PC-9 (cell line): ENCODE results near the gene GON4L. TPM values are rescaled to one million over a fixed set of nuclear protein-coding genes. Genes with fewer than 3 reads are reported as not detected.
"Not testable (repeated sequence)": the region's sequence is repeated elsewhere in the genome, so short reads cannot be mapped to it uniquely, and the experiment has no call there.

Experiments used
- BruUV-seq: library from RNA; stranded (reverse); fragments of 400-500 nt; replicated peaks from 2 replicates; lab custom pipeline; 2021; lab: Mats Ljungman, UMichigan
- CTCF ChIA-PET: fragments of 300-600 bp; sonication (Branson Sonifier 250); formaldehyde crosslinking; loops from one replicate; lab custom pipeline; 2022; ENCODE audit warnings: antibody characterized with exemption; lab: Charles Lee
- POLR2A ChIA-PET: fragments of 300-600 bp; sonication (Branson Sonifier 250); formaldehyde crosslinking; loops from one replicate; lab custom pipeline; 2022; ENCODE audit warnings: antibody characterized with exemption; ENCODE audit not compliant: unreplicated experiment; lab: Charles Lee
- DNase-seq, 2 experiments: peaks; one replicate each; pipeline versions ENCODE4 v3.0.0 to v3.0.0-alpha.2; 2015 to 2022; ENCODE audit warnings: mixed read lengths in 1 of 2
- H2AFZ ChIP-seq: fragments of 200-600 bp; sonication (generic); 2 replicates; pipeline ENCODE4 v1.8.1; 2017; ENCODE audit warnings: antibody characterized with exemption
- H3F3A ChIP-seq: fragments of 200-600 bp; sonication (generic); 2 replicates; pipeline ENCODE4 v1.8.1; 2017; ENCODE audit warnings: antibody characterized with exemption, mild to moderate bottlenecking, low read depth; ENCODE audit not compliant: insufficient read depth
- H3K27ac ChIP-seq: fragments of 200-600 bp; sonication (generic); 2 replicates; pipeline ENCODE4 v1.6.1; 2016; ENCODE audit warnings: mixed run types
- H3K27me3 ChIP-seq: fragments of 200-600 bp; sonication (generic); 2 replicates; pipeline ENCODE4 v1.6.1; 2016; ENCODE audit warnings: low read depth, mixed run types; ENCODE audit not compliant: insufficient read depth
- H3K36me3 ChIP-seq: fragments of 200-600 bp; sonication (generic); 2 replicates; pipeline ENCODE4 v1.6.1; 2016; ENCODE audit warnings: low read depth, mixed run types
- H3K4me1 ChIP-seq: fragments of 200-600 bp; sonication (generic); replicated peaks from 2 replicates; pipeline ENCODE4 v1.6.1; 2016; ENCODE audit warnings: mixed run types; ENCODE audit not compliant: insufficient read depth
- H3K4me2 ChIP-seq: fragments of 200-600 bp; sonication (generic); 2 replicates; pipeline ENCODE4 v1.6.1; 2017; ENCODE audit warnings: mixed run types
- H3K4me3 ChIP-seq: fragments of 200-600 bp; sonication (generic); 2 replicates; pipeline ENCODE4 v1.6.1; 2016; ENCODE audit warnings: mixed run types
- H3K79me2 ChIP-seq: fragments of 200-600 bp; sonication (generic); 2 replicates; pipeline ENCODE4 v1.6.1; 2017; ENCODE audit warnings: low read depth, mixed run types
- H3K9me2 ChIP-seq: fragments of 200-600 bp; sonication (generic); 2 replicates; pipeline ENCODE4 v1.8.1; 2017; ENCODE audit warnings: mild to moderate bottlenecking; ENCODE audit not compliant: insufficient read depth
- H3K9me3 ChIP-seq: fragments of 200-600 bp; sonication (generic); 2 replicates; pipeline ENCODE4 v1.8.1; 2016; ENCODE audit warnings: low read depth; ENCODE audit not compliant: insufficient read depth
- H4K20me1 ChIP-seq: fragments of 200-600 bp; sonication (generic); 2 replicates; pipeline ENCODE4 v1.8.1; 2017; ENCODE audit not compliant: insufficient read depth
- CTCF ChIP-seq: fragments of 200-600 bp; sonication (generic); conservative IDR thresholded peaks from 2 replicates; pipeline ENCODE4 v1.6.1; 2017; ENCODE audit warnings: mixed run types, antibody characterized with exemption, mild to moderate bottlenecking, moderate library complexity
- EZH2 ChIP-seq: fragments of 200-600 bp; sonication (generic); IDR thresholded peaks from 2 replicates; pipeline ENCODE4 v1.8.0; 2017; ENCODE audit warnings: antibody characterized with exemption, low read depth
- intact Hi-C: fragments of 100-400 bp; cut with micrococcal nuclease; formaldehyde crosslinking; loops from one replicate; pipeline ENCODE4 v1.10.0; 2022; ENCODE audit not compliant: unreplicated experiment
- total RNA-seq: library from RNA; stranded (reverse); gene quantifications from 2 replicates; pipeline ENCODE4 v1.2.3, GENCODE V29; 2021

Gene GON4L
- total RNA-seq, 1 experiment from 2014 or later, result 45.8 TPM

DNA sequence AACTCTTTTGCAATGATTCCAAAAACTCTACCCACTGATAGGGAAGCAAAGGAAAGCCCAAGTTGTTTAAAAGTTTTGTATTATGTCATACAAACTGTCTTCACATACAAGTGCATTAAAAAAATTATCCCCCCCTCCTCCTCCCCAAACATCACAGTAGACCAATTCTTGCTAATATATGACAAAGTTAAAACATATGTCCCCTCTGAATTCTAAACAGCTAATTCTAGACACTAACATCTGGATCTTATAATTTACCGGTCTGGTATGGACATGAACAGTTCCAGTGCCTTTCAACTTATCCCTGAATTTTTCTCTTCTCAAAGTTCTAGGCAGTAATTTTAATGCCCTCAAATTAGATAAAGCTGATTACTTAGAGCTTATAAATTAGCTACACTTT, 40.7 kb upstream of the GON4L start:
- Histone ChIP-seq H3K4me3 (no peak overlapping the region), H2AFZ (no peak overlapping the region), H4K20me1 (peaks cover 5% of the 10 kb centered on the region; the same call in 1 of the 2 replicates), H3K9me2 (no peaks in the 10 kb centered on the region), H3K4me2 (no peak overlapping the region), H3K27me3 (no peaks in the 10 kb centered on the region), H3F3A (peaks cover 80% of the 10 kb centered on the region), H3K27ac (no peak overlapping the region), H3K9me3 (no peaks in the 10 kb centered on the region), H3K79me2 (no peaks in the 10 kb centered on the region), H3K36me3 (peaks cover 30% of the 10 kb centered on the region), H3K4me1 (peaks cover 18% of the 10 kb centered on the region)
- no TSS peak for BruUV-seq
- intact Hi-C loops, result no loop called here
- TF ChIP-seq EZH2, result no peak
- no peak for TF ChIP-seq CTCF
- DNase-seq, result no peak
- ChIA-PET POLR2A (no interaction called here), CTCF (no interaction called here)

GRCh38 chr1:155896476-155896875, 39.5 kb upstream of the GON4L start:
- H2AFZ ChIP-seq, H3K9me3 ChIP-seq, H3K4me3 ChIP-seq, DNase-seq, CTCF ChIA-PET, POLR2A ChIA-PET, H4K20me1 ChIP-seq, BruUV-seq, H3K79me2 ChIP-seq, intact Hi-C loops, H3K27ac ChIP-seq, H3K4me2 ChIP-seq, H3K9me2 ChIP-seq, H3K27me3 ChIP-seq: not testable (repeated sequence)
- peaks cover 29% of the 10 kb centered on the region for H3K36me3 ChIP-seq
- peaks cover 24% of the 10 kb centered on the region for H3K4me1 ChIP-seq
- H3F3A ChIP-seq, result peaks cover 85% of the 10 kb centered on the region

GRCh38 chr1:155895617-155896016, 38.6 kb upstream of the GON4L start:
- H3K9me3 ChIP-seq, H3K79me2 ChIP-seq, H3K27ac ChIP-seq, CTCF ChIA-PET, H3K4me2 ChIP-seq, H3K27me3 ChIP-seq, BruUV-seq, intact Hi-C loops, H2AFZ ChIP-seq, H3K4me3 ChIP-seq, H4K20me1 ChIP-seq, H3K9me2 ChIP-seq: not testable (repeated sequence)
- Histone ChIP-seq H3K4me1 (peaks cover 24% of the 10 kb centered on the region), H3K36me3 (peaks cover 21% of the 10 kb centered on the region), H3F3A (peaks cover 76% of the 10 kb centered on the region)
- DNase-seq, result peak in 1 of 2 experiments; percentile 37
- POLR2A ChIA-PET, result interaction anchor here (0.6 kb wide), 1 partner anchor 9 kb away, joined by 3 read pairs; no protein-coding TSS in a partner anchor

DNA sequence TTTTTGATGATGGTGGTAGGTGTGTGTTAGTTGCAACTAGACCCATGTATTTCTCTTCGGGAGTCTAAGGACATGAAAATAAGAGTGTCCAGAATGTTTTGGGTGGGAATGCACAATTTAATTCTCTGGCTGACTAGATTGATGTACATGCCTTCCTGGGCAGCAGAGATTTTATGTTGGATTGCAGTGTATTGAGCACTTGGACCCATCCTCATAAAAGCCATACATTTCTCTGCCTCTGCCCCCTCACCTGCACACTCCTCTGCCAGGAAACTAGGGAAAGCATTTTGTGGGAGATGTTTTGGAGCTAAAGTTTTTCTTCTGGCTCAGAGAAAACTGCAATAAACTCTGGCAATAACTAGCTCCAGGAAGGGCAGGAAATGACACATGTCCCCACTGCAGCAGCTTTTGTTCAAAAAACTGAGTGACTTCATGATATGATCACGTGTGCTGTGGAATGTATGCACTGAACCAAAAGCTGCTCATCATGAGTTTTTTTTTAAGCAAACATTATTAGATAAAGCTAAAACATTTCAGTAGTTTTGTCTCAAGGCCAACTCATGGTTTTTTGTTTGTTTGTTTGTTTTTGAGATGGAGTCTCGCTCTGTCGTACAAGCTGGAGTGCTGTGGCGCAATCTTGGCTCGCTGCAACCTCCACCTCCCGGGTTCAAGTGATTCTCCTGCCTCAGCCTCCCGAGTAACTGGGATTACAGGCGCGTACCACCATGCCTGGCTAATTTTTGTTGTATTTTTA, 36.6 kb upstream of the GON4L start:
- Histone ChIP-seq H2AFZ (no peak overlapping the region), H3K9me3 (no peaks in the 10 kb centered on the region), H3F3A (peaks cover 57% of the 10 kb centered on the region), H3K36me3 (0 out of 2 replicates have a peak, but pooled peaks cover 1% of the 10 kb centered on the region), H3K27ac (peak overlapping the region; percentile 90), H4K20me1 (no peaks in the 10 kb centered on the region), H3K4me1 (peaks cover 24% of the 10 kb centered on the region), H3K4me3 (peak overlapping the region; percentile 11; the same call in 1 of the 2 replicates), H3K9me2 (no peaks in the 10 kb centered on the region), H3K4me2 (peak overlapping the region; percentile 62), H3K79me2 (no peaks in the 10 kb centered on the region), H3K27me3 (no peaks in the 10 kb centered on the region)
- intact Hi-C loops, result loop anchor here (1.0 to 2.0 kb wide), 2 partner anchors 17 to 34 kb away; partner anchors contain the start of genes RIT1 and SYT11
- DNase-seq, result peak; percentile 44 to 87
- ChIA-PET CTCF (no interaction called here), POLR2A (interaction anchor here (0.6 kb wide), 6 partner anchors 16 to 699 kb away, joined by 3 to 6 read pairs (median 4); partner anchors contain the start of genes ASH1L and GON4L)
- BruUV-seq, result TSS peak; percentile 95
- no peak for TF ChIP-seq EZH2
- no peak for TF ChIP-seq CTCF
